ENCODE data around the gene MBLAC1.

MBLAC1 gene

GRCh38 chr7:100173806-100174495, 47.2 kb downstream of the MBLAC1 start:
- DNase-seq (ENCODE audit: low spot score): no peak

DNA sequence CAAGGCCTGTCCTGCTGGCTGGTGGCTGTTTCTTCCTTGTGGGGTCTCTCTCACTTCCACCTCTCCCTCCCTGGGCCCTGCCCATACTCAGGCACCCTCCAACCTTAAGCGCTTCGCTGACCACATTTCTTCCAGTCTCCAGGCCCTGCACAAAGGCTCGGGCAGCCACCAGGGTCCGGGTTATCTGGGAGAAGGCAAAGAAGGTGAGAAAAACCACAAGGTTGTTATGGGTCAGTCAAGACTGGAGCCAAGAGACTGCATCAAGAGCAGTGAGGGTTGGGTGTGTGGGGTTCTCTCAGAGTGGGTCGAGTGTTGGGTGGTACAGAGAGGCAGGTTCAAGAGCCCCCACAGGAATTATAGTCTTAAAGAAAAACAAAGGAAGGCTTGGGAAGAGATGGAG, 47.8 kb downstream of the MBLAC1 start:
- no peak for DNase-seq (ENCODE audit: low spot score)

GRCh38 chr7:100175296-100175935, 48.6 kb downstream of the MBLAC1 start:
- no peak for DNase-seq (ENCODE audit: low spot score)

- no peak for DNase-seq (ENCODE audit: low spot score)
Measured at GRCh38 chr7:100176096-100177044, 49.6 kb downstream of the MBLAC1 start.

DNA sequence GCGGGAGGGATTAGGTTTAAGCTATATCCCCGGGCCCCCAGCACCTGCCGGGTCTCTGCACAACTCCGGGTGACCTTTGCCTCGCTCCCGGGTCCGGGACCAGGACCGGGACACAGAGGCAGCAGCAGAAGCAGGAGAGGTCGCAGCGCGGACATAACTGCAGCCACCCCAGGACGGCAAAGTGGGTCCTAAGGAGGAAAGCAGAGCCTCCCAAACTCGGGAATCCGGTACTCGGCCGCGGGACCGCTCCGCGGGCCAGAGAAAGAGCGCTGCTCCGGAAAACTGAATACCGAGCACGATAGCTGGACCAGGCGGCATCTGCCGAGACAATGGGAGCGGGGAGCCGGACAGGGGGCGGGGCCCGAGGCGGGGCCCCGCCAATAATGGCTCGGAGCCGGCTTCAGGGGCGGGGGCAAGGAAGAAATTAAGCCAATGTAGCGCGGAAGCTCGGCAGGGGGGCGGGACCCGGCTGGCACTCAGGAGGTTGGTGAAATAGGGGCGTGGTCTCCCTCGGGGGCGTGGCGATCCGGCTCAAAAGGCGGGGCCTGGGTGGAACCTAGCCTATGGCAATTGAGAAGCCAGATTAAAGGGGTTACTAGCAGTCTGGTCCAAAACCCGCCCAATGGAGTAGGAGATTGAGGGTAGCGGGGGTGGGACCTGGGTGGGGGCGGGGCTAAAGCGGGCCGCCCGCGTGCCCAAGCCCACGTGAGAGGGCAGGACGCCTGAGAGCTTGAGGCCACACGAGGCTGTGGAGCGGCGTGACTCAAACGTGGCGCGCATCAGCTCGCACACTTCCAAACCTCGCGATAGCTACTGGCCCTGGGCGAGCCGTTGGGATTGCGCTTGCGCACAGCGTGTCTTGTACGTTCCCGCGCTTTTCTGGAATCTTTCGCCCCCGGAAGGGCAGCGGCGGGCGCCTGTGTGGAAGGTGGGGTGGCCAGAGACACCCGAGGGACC, 50.6 kb downstream of the MBLAC1 start, which contains the start of the genes GPC2 and STAG3:
Gene GPC2 (minus strand): TSS at position 337 of the 957 bp plus-strand sequence. CDS start 182 bp downstream, at position 155.
Gene STAG3 (plus strand): TSS at position 874 of the 957 bp plus-strand sequence. CDS start 2,639 bp downstream, outside the sequence.
- DNase-seq (ENCODE audit: low spot score): peak; percentile 99

Data from LoVo (cell line).